HG03439 (cell line): ENCODE results near the gene ENO2.
A peak's percentile ranks its signal among the peaks of the same experiment; 100 is the strongest.

Experiments
- ATAC-seq: cut with Tn5 transposase; IDR thresholded peaks from one replicate; pipeline ENCODE4 v1.9.1; 2021; ENCODE audit warnings: mild to moderate bottlenecking, moderate library complexity; ENCODE audit not compliant: unreplicated experiment

The ENO2 gene

DNA sequence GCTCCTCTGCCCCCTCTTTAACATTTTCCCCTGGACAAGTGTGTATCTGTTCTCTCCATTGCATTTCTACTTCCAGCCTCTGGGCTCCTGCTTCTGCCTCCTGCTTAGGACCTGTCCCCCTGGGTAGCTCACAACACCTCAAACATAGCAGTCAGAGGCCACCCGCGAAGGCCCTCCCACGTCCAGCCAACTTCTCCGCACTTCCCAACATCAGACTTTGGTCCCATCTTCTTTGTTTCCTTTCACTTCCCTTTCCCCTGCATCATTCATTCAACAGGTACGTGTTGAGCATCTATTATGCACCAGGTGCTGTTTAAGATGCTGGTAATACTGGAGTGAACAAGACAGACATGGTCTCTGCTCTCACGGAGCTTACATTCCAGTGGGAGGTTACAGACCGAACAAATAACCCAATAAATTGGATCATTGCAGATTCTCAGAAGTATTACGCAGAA is 32.6 kb downstream of the ENO2 start:
- no peak for ATAC-seq

GRCh38 chr12:6947615-6948014 is 33.2 kb downstream of the ENO2 start:
- ATAC-seq, result no peak

- no peak for ATAC-seq
Observed at GRCh38 chr12:6948873-6949594, 34.7 kb downstream of the ENO2 start.

- ATAC-seq, result no peak
Observed at GRCh38 chr12:6950401-6950801, 36.0 kb downstream of the ENO2 start.

DNA sequence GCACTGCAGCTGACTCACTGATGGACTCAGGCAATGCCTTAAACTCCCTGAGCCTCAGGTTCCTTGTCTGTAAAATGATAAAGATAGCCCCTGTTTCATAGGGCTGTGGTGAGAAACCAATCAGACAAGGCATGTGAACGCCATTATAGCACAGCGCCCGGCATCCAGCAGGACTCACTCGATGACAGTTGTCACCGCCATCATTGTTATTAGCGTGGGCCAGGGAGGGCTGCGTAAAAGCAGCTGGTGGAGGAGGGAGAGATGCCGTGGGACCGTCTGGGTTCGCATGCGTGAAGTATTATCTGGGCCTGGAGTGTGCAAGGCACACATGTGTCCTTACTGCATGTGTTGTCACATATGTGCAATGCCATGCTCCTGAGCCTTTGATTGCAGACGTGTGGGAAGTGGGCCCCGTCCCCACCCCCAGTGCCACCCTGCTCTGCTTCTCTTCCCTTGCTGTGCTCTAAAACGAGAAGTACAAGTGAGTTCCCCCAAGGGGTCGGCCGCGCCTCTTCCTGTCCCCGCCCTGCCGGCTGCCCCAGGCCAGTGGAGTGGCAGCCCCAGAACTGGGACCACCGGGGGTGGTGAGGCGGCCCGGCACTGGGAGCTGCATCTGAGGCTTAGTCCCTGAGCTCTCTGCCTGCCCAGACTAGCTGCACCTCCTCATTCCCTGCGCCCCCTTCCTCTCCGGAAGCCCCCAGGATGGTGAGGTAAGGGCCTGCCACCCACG is 36.6 kb downstream of the ENO2 start, which contains the start of gene PTPN6:
Gene PTPN6 (plus strand): TSS at position 546 of the 730 bp plus-strand sequence. CDS start 157 bp downstream, at position 703.
- ATAC-seq, result no peak

DNA sequence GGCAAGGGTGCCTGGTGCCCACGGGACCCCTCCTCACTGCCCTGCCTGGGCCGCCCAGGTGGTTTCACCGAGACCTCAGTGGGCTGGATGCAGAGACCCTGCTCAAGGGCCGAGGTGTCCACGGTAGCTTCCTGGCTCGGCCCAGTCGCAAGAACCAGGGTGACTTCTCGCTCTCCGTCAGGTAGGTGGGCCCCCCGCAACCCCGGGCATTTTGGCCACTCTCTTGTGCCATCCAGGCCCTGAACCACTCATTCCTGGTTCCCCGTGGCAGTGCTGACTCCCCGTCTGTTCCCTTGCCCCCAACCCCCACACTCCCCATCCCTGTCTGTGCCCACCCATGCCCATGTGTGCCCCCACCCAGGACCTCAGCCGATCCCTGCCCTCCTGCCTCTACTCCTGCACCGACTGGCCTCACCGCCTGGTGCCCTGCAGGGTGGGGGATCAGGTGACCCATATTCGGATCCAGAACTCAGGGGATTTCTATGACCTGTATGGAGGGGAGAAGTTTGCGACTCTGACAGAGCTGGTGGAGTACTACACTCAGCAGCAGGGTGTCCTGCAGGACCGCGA is 37.3 kb downstream of the ENO2 start:
- ATAC-seq, result no peak

DNA sequence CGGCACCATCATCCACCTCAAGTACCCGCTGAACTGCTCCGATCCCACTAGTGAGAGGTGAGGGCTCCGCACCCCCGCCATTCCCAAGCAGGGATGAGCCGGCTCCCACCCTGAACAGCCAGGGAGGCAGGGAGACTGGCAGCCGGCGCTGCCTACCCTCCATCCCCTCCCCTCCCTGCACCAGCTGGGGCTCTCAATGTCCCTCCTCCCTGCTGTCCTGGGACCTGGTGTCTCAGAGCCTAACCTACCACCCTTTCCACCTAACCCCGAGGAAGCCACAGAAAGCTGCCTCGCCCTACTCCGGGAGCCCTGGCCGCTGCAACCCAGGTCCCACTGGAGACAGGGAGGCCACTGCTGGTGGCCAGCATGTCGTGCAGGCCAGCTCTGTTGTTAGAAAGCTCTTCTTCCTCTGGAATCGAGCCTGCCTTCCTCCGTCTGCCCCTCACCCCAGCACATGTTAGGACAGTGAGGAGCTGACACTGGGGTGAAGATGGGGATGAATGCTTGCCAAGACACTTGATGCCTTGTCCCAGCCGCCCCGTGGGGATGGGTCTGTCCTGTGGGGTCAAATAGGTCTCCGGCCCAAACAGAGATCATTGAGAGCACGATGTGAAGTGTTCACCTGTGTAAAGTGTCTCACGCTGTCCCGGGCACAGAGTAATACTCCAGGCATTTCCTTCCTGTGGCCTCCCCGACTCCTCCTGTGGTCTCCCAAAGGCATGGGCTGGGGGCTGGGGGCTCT is 37.9 kb downstream of the ENO2 start:
- no peak for ATAC-seq

GRCh38 chr12:6952863-6953441 is 38.6 kb downstream of the ENO2 start:
- ATAC-seq, result peak; percentile 2

DNA sequence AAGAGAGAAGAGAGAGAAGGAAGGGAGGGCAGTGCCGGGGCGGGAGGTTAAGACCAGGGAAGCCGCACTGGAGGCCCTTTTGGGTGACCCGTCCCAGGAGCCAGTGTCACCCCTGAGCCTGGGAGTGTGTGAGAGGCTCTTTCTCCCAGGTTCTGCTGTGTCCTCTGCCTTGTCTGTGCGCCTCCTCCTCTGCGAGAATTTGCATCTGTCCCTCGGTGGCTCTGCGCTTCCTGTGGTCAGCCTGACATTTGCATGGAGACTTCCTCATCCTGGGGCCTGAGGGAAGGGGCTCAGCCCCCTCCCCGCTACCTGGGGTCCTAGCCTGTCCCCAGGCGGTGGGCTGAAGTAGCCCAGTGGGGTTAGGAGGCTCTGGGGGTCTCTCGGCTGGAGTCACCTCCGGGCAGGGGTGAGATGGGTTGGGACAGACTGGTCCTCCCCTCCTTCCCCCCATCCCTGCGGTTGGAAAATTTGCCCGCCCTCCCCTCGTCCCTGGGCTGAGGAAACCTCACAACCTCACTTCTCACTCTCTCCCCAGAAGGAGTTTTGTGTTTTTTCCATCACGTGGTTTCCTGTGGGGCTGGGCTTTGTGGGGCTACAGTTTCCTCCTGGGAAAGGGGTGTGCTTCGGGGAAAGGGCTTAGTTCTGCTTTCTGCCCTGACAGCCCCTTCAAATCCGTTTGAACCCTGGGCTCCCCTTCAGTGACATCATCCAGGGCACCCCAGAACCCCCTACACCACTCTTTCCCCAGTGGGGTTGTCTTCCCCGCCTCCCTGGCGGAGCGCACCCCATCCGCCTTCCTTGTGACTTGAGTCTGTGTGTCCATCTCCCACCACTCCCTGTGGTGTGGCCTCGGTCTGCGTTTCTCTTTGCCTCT is 39.3 kb downstream of the ENO2 start:
- ATAC-seq, result peak; percentile 32

DNA sequence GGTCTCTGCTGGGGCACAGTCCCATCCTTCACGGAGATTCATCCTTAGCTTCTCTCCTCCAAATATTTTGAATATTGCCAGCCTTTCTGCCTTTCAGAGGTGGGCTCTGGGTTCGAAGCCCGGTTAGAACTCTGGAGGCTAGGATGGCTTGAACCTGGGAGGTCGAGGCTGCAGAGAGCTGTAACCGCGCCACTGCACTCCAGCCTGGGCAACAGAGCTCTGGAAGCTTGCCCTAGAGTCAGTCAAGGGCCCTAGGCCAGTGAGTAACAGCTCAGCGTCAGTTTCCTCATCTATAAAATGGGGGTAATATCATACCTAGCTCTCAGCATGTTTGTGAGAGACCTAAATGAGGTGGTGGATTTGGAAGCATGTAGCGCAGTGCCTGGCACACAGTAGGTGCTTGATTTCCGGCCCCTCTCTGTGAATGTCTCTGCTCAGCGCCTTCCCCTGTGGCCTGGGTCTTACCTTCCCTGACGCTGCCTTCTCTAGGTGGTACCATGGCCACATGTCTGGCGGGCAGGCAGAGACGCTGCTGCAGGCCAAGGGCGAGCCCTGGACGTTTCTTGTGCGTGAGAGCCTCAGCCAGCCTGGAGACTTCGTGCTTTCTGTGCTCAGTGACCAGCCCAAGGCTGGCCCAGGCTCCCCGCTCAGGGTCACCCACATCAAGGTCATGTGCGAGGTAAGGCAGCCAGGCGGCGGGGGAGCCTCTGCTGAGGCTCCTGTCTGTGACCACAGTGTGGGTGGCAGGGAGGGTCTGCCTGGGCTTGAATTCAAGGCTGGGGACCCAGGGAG is 40.1 kb downstream of the ENO2 start:
- ATAC-seq, result no peak

DNA sequence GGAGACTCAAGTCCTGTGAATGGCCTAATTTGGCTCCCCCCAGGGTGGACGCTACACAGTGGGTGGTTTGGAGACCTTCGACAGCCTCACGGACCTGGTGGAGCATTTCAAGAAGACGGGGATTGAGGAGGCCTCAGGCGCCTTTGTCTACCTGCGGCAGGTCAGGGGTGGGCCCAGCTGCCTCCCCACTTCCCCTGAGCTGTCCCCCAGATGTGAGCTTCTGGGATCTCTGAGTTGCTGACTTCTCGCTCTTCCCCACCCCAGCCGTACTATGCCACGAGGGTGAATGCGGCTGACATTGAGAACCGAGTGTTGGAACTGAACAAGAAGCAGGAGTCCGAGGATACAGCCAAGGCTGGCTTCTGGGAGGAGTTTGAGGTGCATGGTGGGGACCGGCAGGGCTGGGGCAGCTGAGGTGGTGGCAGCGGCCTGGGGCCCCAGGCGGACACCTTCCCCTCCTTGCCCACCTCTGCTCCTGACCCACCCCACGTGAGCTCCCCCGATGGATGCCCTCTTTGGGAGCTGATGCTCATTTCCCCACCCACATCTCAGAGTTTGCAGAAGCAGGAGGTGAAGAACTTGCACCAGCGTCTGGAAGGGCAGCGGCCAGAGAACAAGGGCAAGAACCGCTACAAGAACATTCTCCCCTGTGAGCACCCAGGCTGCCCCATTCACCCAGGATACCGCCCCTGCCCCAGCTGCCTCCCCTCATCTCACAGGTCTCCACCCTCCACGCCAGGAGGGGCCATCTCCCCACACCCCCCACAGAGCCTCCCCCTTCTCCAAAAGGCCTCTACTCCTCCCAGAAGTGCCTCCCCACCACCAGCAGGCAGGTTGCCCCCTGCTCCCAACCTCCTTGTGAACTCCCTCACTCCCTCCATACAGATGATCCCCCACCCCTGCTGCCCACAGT is 41.0 kb downstream of the ENO2 start:
- no peak for ATAC-seq

DNA sequence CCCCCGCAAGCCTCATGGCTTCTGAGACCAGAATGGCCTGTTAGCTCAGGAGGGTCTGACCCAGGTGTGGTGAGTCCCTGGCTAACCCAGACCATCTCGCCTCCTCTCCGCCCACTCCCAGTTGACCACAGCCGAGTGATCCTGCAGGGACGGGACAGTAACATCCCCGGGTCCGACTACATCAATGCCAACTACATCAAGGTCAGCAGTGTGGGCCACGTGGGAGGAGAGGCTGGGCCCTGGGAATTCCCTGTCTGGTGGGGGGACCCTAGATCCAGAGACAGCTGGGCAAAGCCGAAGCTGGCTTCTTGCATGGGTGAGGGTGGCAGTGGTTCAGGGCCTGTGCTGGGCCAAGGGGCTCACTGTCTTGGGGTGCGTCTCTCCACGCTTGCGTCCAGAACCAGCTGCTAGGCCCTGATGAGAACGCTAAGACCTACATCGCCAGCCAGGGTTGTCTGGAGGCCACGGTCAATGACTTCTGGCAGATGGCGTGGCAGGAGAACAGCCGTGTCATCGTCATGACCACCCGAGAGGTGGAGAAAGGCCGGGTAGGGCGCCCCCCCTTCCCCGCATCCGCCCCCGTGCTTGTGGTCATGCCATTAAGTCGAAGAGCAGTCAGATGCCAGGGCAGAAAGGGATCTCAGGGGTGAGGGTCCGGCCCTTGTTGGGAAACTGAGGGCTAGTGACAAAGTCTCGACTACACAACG is 41.8 kb downstream of the ENO2 start:
- no peak for ATAC-seq

- ATAC-seq, result no peak
Observed at GRCh38 chr12:6957151-6957701, 42.8 kb downstream of the ENO2 start.

DNA sequence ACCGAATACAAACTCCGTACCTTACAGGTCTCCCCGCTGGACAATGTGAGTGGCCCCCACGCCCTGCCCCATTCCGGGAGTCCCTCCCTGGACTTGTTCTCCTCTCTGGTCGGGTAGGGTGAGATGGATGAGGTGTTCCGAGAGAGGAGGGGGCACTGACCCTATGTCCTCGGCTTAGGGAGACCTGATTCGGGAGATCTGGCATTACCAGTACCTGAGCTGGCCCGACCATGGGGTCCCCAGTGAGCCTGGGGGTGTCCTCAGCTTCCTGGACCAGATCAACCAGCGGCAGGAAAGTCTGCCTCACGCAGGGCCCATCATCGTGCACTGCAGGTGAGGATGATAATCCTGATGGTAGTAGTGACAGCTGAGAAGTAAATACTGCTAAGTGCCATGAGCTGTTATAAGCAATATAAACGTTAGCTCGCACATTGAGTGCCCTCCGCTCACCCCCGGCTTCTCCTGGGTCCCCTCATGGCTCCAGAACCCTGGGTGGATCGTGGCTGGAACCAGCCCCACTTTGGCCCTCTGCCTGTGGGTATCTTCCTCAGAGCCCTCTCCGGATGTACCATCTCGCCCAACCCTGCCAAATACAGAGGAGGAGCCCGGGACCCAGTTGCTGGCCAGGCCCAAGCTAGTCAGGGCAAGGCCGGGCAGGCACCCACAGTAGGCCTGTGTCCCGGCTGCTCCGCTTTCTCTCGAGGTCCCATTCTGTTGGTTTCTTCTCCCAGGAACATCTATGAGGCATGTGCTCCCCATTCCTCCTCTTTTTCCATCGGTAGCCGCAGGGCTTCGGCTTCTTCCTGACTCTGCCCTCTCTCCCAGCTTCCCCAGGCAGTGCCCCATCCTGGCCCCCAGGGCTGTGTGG is 43.6 kb downstream of the ENO2 start:
- no peak for ATAC-seq

DNA sequence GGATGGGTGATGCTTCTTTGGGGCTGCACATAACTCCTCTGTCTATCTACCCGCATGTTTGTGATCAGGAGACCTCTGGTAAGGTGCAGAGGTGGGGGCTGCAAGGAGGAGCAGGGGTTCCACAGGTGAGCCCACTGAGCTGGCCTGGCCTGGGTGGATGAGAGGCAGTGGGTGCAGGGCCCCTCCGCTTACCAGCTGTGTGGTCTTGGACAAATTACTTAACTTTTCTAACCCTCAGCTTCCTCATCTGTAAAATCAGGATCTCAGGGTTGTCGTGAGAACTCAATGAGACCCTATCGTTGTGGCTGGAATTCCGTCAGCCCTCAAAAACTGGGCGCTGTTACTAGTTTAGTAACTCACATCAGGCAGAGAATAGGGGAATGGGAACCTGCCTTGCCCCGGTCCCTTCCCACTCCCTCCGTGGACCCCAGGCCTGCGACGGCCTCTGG is 44.3 kb downstream of the ENO2 start:
- ATAC-seq, result no peak
